Mucosa of descending colon (tissue), 3 donors: ENCODE results near the gene SULT2B1. TPM values are rescaled to one million over a fixed set of nuclear protein-coding genes. Genes with fewer than 3 reads are reported as not detected.
A peak's percentile ranks its signal among the peaks of the same experiment; 100 is the strongest.

Experiments
- ATAC-seq: fragments of 200-7000 bp; cut with Tn5 transposase; one replicate; pipeline ENCODE4 v1.9.1; 2020; ENCODE audit warnings: mild to moderate bottlenecking, moderate library complexity
- DNase-seq, 3 donors: peaks; one replicate each; pipeline ENCODE4 v3.0.0-alpha.2; 2020
- H3K36me3 ChIP-seq: fragments of 200-600 bp; one replicate; pipeline ENCODE4 v1.8.0; 2021; ENCODE audit warnings: low read depth, mild to moderate bottlenecking
- H3K4me1 ChIP-seq: fragments of 200-600 bp; one replicate; pipeline ENCODE4 v1.8.0; 2021; ENCODE audit warnings: low read depth, mild to moderate bottlenecking
- H3K4me3 ChIP-seq: fragments of 200-600 bp; one replicate; pipeline ENCODE4 v1.8.0; 2021; ENCODE audit warnings: mild to moderate bottlenecking
- H3K9me3 ChIP-seq: fragments of 200-600 bp; one replicate; pipeline ENCODE4 v1.8.0; 2021; ENCODE audit warnings: mild to moderate bottlenecking
- CTCF ChIP-seq: fragments of 200-600 bp; IDR thresholded peaks from one replicate; pipeline ENCODE4 v1.8.0; 2022; ENCODE audit warnings: antibody characterized with exemption, mild to moderate bottlenecking
- intact Hi-C, 2 donors: fragments of 100-400 bp; cut with DNase I in 1 of 2; cut with micrococcal nuclease in 1 of 2; formaldehyde crosslinking; loops; one replicate each; pipeline versions ENCODE4 v1.11.0 to v1.11.1; 2022; cut with DNase I, micrococcal nuclease
- total RNA-seq, 3 donors: library from RNA; stranded (reverse); fragmentation: NEBNext Ultra II Directional in 2 of 3; extraction: Animal tissue kit (Norgen Biotek cat#: 25700) in 2 of 3; gene quantifications; one replicate each; pipeline versions ENCODE4 v1.2.1 to v1.2.4, GENCODE V29; 2021 to 2023
- donor health status: DM: no; HTN: no; CAD: no; lungs with moderate emphysema.
- donor health status: DM: no; HTN: no; CAD: no.
- donor health status: DM: no; HTN: yes; CAD: no.

Gene SULT2B1
- total RNA-seq, 3 donors from 2014 or later: 0.51 to 3.1 (median 1.1) TPM

GRCh38 chr19:48635966-48636858, 84.2 kb downstream of the SULT2B1 start:
- no peak for ATAC-seq
- no peaks in the 10 kb centered on the region for H3K9me3 ChIP-seq
- peaks cover 4% of the 10 kb centered on the region for H3K36me3 ChIP-seq
- TF ChIP-seq CTCF: no peak
- peak overlapping the region; percentile 34 for H3K4me3 ChIP-seq
- intact Hi-C loops: no loop called here
- DNase-seq: peak; percentile 73 to 85 (median 76)
- H3K4me1 ChIP-seq: peaks cover 43% of the 10 kb centered on the region

- intact Hi-C loops: no loop called here
- H3K4me1 ChIP-seq: peaks cover 40% of the 10 kb centered on the region
- ATAC-seq: peak; percentile 5
- TF ChIP-seq CTCF: no peak
- no peaks in the 10 kb centered on the region for H3K9me3 ChIP-seq
- peak within 1 kb of the TSS; percentile 31 for H3K4me3 ChIP-seq
- H3K36me3 ChIP-seq: peaks cover 4% of the 10 kb centered on the region
- peak in 2 of 3 donors; percentile 79 to 85 for DNase-seq
Measured at GRCh38 chr19:48636859-48637448, 85.0 kb downstream of the SULT2B1 start, which contains the start of gene DBP. DBP (minus strand) TSS chr19:48637379; CDS start chr19:48636994, 385 bp downstream.

GRCh38 chr19:48637449-48637947, 85.5 kb downstream of the SULT2B1 start:
- no peak for TF ChIP-seq CTCF
- intact Hi-C loops: no loop called here
- Histone ChIP-seq H3K4me1 (peaks cover 36% of the 10 kb centered on the region), H3K9me3 (no peaks in the 10 kb centered on the region), H3K4me3 (peak overlapping the region; percentile 31), H3K36me3 (peaks cover 4% of the 10 kb centered on the region)
- DNase-seq (peak; percentile 99 to 100 (median 99)), ATAC-seq (peak; percentile 72)

- intact Hi-C loops: no loop called here
- H3K4me3 ChIP-seq: peak overlapping the region; percentile 31
- peak; percentile 51 for ATAC-seq
Measured at GRCh38 chr19:48637948-48638830, 86.2 kb downstream of the SULT2B1 start.

More at GRCh38 chr19:48637948-48638830, 86.2 kb downstream of the SULT2B1 start:
- DNase-seq: peak; percentile 80 to 89 (median 86)
- Histone ChIP-seq H3K9me3 (no peaks in the 10 kb centered on the region), H3K4me1 (peaks cover 29% of the 10 kb centered on the region), H3K36me3 (peaks cover 4% of the 10 kb centered on the region)
- TF ChIP-seq CTCF: no peak
